IPS-15b (cell line): Measurements from ENCODE around the gene PCDHGA10.

Experiments
- H3K27me3 ChIP-seq: one replicate; pipeline ENCODE4 v1.6.1; 2013; ENCODE audit warnings: low read length; ENCODE audit not compliant: control insufficient read depth, insufficient read depth
- H3K36me3 ChIP-seq: one replicate; pipeline ENCODE4 v1.6.1; 2013; ENCODE audit warnings: low read length; ENCODE audit not compliant: control insufficient read depth, insufficient read depth
- H3K4me1 ChIP-seq: one replicate; pipeline ENCODE4 v1.6.1; 2013; ENCODE audit warnings: mild to moderate bottlenecking, low read length; ENCODE audit not compliant: control insufficient read depth, insufficient read depth
- H3K4me3 ChIP-seq: one replicate; pipeline ENCODE4 v1.5.1; 2013; ENCODE audit warnings: low read depth, low read length
- H3K9ac ChIP-seq: one replicate; pipeline ENCODE4 v1.6.1; 2013; ENCODE audit warnings: low read depth, mild to moderate bottlenecking, low read length
- H3K9me3 ChIP-seq: one replicate; pipeline ENCODE4 v1.6.1; 2013; ENCODE audit warnings: mild to moderate bottlenecking, low read length; ENCODE audit not compliant: control insufficient read depth, insufficient read depth

Gene PCDHGA10

DNA sequence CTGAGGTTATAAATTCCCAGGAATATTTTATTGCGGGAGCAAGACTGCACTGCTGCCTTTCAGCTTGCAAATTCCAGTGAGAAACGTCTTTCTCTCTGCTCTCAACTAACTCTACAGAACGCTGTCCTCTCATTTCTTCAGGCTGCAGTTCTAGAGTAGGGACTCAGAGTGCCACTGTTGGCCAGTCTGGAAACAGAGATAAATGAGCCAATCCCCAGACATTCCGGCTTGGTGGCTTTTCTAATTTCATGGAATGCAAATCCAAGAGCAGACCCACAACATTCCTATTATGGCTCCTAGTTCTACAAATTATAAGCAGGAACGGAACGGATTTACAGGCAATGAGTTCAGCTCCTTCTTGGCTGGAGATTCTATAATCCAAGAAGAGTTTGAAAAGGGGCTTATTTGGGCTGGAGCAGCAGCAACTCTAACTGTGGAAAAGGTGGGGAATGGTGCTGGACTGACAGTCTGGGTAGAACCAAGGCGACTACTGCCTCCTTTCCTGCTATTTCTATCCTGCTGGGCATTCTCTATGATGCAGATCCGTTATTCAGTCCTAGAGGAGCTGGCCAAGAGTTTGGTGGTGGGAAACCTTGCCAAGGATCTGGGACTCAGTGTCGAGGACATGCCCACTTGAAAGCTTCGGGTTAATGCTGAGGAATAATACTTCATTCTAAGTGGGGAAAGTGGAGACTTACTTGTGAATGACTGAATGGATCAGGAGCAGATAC lies 26.8 kb downstream of the PCDHGA10 start:
- Histone ChIP-seq H3K36me3 (no peaks in the 10 kb centered on the region), H3K27me3 (no peaks in the 10 kb centered on the region), H3K4me3 (no peak overlapping the region), H3K9ac (no peak overlapping the region), H3K9me3 (peaks cover under 1% of the 10 kb centered on the region), H3K4me1 (no peaks in the 10 kb centered on the region)

DNA sequence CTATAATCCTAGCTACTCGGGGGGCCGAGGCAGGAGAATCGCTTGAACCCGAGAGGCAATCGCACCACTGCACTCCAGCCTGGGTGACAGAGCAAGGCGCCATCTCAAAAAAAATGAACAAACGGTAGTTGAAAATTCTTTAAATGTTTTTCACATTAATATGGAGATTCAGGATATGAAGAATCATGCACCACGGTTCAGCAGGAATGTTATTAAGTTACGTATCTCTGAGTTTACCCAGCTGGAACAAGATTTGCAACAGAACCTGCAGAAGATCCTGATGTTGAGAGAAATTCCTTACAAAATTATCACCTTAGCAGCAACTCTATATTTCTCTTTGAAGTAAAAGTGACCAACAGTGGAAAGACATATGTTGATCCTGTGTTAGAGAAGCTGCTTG lies 27.6 kb downstream of the PCDHGA10 start:
- Histone ChIP-seq H3K36me3 (no peaks in the 10 kb centered on the region), H3K9ac (no peak overlapping the region), H3K9me3 (no peaks in the 10 kb centered on the region), H3K27me3 (no peaks in the 10 kb centered on the region), H3K4me3 (no peak overlapping the region), H3K4me1 (no peaks in the 10 kb centered on the region)

DNA sequence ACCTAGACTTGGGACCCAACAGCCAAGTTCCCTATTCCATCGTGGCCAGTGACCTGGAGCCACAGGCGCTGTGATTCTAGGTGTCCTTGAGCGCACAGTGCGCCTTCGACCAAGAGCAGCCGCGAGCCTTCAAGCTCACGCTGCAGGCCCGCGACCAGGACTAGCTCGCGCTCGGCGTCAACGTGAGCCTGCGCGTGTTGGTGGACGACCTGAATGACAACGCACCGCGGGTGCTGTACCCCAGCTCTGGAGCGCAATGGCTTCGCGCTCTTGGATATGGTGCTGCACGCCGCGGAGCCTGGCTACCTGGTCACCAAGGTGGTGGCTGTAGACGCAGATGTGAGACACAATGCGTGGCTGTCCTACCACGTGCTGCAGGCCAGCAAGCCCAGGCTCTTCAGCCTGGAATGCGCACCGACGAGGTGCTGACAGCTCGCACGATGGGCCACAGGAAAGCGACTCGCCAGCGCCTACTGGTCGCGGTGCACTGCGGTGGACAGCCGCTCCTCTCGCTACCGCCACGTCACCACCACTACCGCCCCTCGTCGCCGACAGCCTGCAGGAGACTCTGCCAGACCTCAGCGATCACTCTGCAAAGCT lies 28.9 kb downstream of the PCDHGA10 start:
- Histone ChIP-seq H3K4me3 (no peak overlapping the region), H3K4me1 (no peaks in the 10 kb centered on the region), H3K9ac (no peak overlapping the region), H3K27me3 (no peaks in the 10 kb centered on the region), H3K9me3 (no peaks in the 10 kb centered on the region), H3K36me3 (no peaks in the 10 kb centered on the region)

DNA sequence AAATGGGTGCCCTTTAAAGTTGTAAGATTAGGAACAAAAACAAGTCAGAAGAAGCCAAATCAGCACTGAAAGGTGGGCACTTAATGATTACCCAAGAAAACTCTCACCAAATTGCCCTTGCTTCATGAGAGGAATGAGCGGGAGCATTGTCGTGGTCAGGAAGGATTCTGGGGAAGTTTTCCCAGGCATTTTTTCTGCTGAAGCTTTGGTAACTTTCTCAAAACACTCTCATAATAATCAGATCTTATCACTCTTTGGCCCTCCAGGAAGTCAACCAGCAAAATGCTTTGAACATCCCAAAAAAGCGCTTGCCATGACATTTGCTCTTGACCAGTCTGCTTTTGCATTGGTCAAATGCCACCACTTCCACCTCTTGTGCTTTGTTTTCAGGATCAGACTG lies 52.6 kb downstream of the PCDHGA10 start:
- H3K4me1 ChIP-seq = no peaks in the 10 kb centered on the region
- no peak overlapping the region for H3K9ac ChIP-seq
- H3K9me3 ChIP-seq = no peaks in the 10 kb centered on the region
- H3K27me3 ChIP-seq = no peaks in the 10 kb centered on the region
- H3K36me3 ChIP-seq = no peaks in the 10 kb centered on the region
- no peak overlapping the region for H3K4me3 ChIP-seq
